ENCODE data around the gene ZSCAN5C. TPM values are rescaled to one million over a fixed set of nuclear protein-coding genes. Genes with fewer than 3 reads are reported as not detected.

Gene ZSCAN5C
- total RNA-seq, 1 donor from 2014 or later, result not detected

DNA sequence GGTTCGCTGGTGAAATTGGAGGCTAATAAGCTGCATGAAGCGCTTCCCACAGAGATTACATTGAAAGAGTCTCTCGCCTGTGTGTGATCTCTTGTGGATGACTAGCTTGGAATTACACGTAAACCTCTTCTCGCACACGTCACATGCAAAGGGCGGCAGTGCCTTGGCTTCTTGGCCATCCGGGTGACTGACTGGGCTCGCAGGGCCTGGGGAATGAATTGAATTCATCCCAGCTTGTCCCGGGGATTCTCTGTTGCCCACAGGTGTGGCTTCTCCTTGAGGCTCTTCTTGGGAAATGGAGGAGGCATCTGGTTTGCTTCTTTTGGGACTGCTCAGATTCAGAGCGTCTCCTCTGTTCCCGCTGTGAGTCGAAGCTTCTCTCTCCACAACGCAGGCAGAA lies 19.8 kb downstream of the ZSCAN5C start:
- Mint-ChIP-seq H3K9me3 (ENCODE audit: unreplicated experiment) (no peaks in the 10 kb centered on the region), H3K27me3 (ENCODE audit: low read depth, unreplicated experiment) (peaks cover 13% of the 10 kb centered on the region), H3K4me3 (ENCODE audit: unreplicated experiment) (no peak overlapping the region), H3K36me3 (ENCODE audit: low read depth, unreplicated experiment) (peaks cover 10% of the 10 kb centered on the region), H3K4me1 (ENCODE audit: low read depth, unreplicated experiment) (no peaks in the 10 kb centered on the region), H3K27ac (ENCODE audit: unreplicated experiment) (no peak overlapping the region)
- Histone ChIP-seq H3K27me3 (ENCODE audit: insufficient read depth, low read length) (no peaks in the 10 kb centered on the region), H3K79me2 (ENCODE audit: insufficient read depth, low read length) (no peaks in the 10 kb centered on the region), H3K9ac (ENCODE audit: low read length) (no peak overlapping the region), H3K4me2 (ENCODE audit: low read length) (no peak overlapping the region), H2AFZ (ENCODE audit: low read depth, low read length) (no peak overlapping the region), H3K4me1 (ENCODE audit: insufficient read depth, low read length) (no peaks in the 10 kb centered on the region), H3K36me3 (ENCODE audit: insufficient read depth, low read length) (no peaks in the 10 kb centered on the region), H3K27ac (ENCODE audit: low read depth, low read length) (no peak overlapping the region), H4K20me1 (ENCODE audit: insufficient read depth, low read length) (no peaks in the 10 kb centered on the region), H3K9me3 (ENCODE audit: insufficient read depth, low read depth, low read length) (no peaks in the 10 kb centered on the region), H3K4me3 (ENCODE audit: insufficient read depth, low read depth, low read length) (no peak overlapping the region)
- TF ChIP-seq, protein P1, sequence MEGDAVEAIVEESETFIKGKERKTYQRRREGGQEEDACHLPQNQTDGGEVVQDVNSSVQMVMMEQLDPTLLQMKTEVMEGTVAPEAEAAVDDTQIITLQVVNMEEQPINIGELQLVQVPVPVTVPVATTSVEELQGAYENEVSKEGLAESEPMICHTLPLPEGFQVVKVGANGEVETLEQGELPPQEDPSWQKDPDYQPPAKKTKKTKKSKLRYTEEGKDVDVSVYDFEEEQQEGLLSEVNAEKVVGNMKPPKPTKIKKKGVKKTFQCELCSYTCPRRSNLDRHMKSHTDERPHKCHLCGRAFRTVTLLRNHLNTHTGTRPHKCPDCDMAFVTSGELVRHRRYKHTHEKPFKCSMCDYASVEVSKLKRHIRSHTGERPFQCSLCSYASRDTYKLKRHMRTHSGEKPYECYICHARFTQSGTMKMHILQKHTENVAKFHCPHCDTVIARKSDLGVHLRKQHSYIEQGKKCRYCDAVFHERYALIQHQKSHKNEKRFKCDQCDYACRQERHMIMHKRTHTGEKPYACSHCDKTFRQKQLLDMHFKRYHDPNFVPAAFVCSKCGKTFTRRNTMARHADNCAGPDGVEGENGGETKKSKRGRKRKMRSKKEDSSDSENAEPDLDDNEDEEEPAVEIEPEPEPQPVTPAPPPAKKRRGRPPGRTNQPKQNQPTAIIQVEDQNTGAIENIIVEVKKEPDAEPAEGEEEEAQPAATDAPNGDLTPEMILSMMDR (IDR thresholded peaks at IDR 0.05; ENCODE audit: insufficient read depth, low read depth, low read length), result no peak
- no peak for TF ChIP-seq EZH2 (IDR thresholded peaks at IDR 0.05; ENCODE audit: insufficient read depth, low read length)
- FAIRE-seq, result no peak
- DNase-seq (ENCODE audit: low read depth), result no peak

DNA sequence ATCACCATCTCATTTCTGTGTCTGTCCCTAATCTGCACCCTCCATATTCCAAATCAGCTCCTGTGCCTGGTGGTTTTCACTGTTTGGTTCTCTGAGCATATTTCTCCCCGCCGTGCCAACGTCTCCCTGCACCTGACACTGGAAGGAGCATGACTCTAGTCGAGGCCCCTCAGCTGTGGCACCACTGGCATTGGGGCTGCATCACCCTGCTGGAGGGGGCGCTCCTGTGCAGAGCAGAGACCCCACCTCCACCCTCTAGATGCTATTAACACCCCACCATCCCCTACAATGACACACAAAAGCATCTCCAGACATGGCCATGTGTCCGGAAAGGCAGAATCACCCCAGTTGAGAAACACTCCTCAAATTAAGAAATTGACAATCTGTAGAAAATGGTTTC lies 20.8 kb downstream of the ZSCAN5C start:
- H3K9me3 Mint-ChIP-seq (ENCODE audit: unreplicated experiment), result no peaks in the 10 kb centered on the region
- no peaks in the 10 kb centered on the region for H3K4me1 Mint-ChIP-seq (ENCODE audit: low read depth, unreplicated experiment)
- H3K27ac Mint-ChIP-seq (ENCODE audit: unreplicated experiment), result no peak overlapping the region
- H3K36me3 Mint-ChIP-seq (ENCODE audit: low read depth, unreplicated experiment), result peaks cover 10% of the 10 kb centered on the region
- H4K20me1 ChIP-seq (ENCODE audit: insufficient read depth, low read length), result no peaks in the 10 kb centered on the region
- no peak overlapping the region for H3K4me3 Mint-ChIP-seq (ENCODE audit: unreplicated experiment)
- H3K9ac ChIP-seq (ENCODE audit: low read length), result no peak overlapping the region
- H3K36me3 ChIP-seq (ENCODE audit: insufficient read depth, low read length), result no peaks in the 10 kb centered on the region
- TF ChIP-seq, protein P1 (IDR thresholded peaks at IDR 0.05; ENCODE audit: insufficient read depth, low read depth, low read length), result no peak
- TF ChIP-seq EZH2 (IDR thresholded peaks at IDR 0.05; ENCODE audit: insufficient read depth, low read length), result no peak
- H3K4me3 ChIP-seq (ENCODE audit: insufficient read depth, low read depth, low read length), result no peak overlapping the region
- no peaks in the 10 kb centered on the region for H3K79me2 ChIP-seq (ENCODE audit: insufficient read depth, low read length)
- H3K9me3 ChIP-seq (ENCODE audit: insufficient read depth, low read depth, low read length), result no peaks in the 10 kb centered on the region
- peaks cover 9% of the 10 kb centered on the region for H3K27me3 Mint-ChIP-seq (ENCODE audit: low read depth, unreplicated experiment)
- no peaks in the 10 kb centered on the region for H3K27me3 ChIP-seq (ENCODE audit: insufficient read depth, low read length)
- DNase-seq (ENCODE audit: low read depth), result no peak
- H3K27ac ChIP-seq (ENCODE audit: low read depth, low read length), result no peak overlapping the region
- H3K4me1 ChIP-seq (ENCODE audit: insufficient read depth, low read length), result no peaks in the 10 kb centered on the region
- no peak overlapping the region for H3K4me2 ChIP-seq (ENCODE audit: low read length)
- no peak overlapping the region for H2AFZ ChIP-seq (ENCODE audit: low read depth, low read length)
- FAIRE-seq, result no peak

DNA sequence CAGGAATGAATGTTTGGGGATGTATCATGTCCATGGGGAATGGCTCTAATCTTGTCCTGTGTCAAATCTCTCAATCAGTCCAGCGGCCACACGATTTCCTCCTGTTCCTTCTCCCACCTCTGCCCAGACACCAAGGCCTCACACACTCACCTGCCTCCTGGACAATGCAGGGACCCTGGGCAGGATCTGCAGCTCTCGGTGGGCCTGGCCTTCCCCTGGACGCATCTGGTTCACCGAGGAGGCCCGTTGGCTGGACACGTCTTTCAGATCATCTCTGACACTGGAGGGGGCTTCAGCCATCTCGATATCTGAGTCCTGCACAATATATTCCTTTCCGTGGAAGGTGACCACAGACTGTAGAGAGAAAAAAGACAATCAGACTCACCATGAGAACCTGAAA lies 21.4 kb downstream of the ZSCAN5C start:
- no peak overlapping the region for H3K4me2 ChIP-seq (ENCODE audit: low read length)
- no peaks in the 10 kb centered on the region for H3K9me3 Mint-ChIP-seq (ENCODE audit: unreplicated experiment)
- no peak overlapping the region for H3K4me3 ChIP-seq (ENCODE audit: insufficient read depth, low read depth, low read length)
- no peak overlapping the region for H3K27ac ChIP-seq (ENCODE audit: low read depth, low read length)
- H3K4me1 Mint-ChIP-seq (ENCODE audit: low read depth, unreplicated experiment), result no peaks in the 10 kb centered on the region
- no peak for TF ChIP-seq EZH2 (IDR thresholded peaks at IDR 0.05; ENCODE audit: insufficient read depth, low read length)
- TF ChIP-seq, protein P1 (IDR thresholded peaks at IDR 0.05; ENCODE audit: insufficient read depth, low read depth, low read length), result no peak
- no peaks in the 10 kb centered on the region for H3K4me1 ChIP-seq (ENCODE audit: insufficient read depth, low read length)
- no peaks in the 10 kb centered on the region for H3K27me3 ChIP-seq (ENCODE audit: insufficient read depth, low read length)
- no peaks in the 10 kb centered on the region for H3K36me3 ChIP-seq (ENCODE audit: insufficient read depth, low read length)
- H4K20me1 ChIP-seq (ENCODE audit: insufficient read depth, low read length), result no peaks in the 10 kb centered on the region
- peaks cover 10% of the 10 kb centered on the region for H3K36me3 Mint-ChIP-seq (ENCODE audit: low read depth, unreplicated experiment)
- no peaks in the 10 kb centered on the region for H3K9me3 ChIP-seq (ENCODE audit: insufficient read depth, low read depth, low read length)
- H2AFZ ChIP-seq (ENCODE audit: low read depth, low read length), result no peak overlapping the region
- H3K9ac ChIP-seq (ENCODE audit: low read length), result no peak overlapping the region
- H3K4me3 Mint-ChIP-seq (ENCODE audit: unreplicated experiment), result no peak overlapping the region
- FAIRE-seq, result no peak
- no peak for DNase-seq (ENCODE audit: low read depth)
- no peaks in the 10 kb centered on the region for H3K79me2 ChIP-seq (ENCODE audit: insufficient read depth, low read length)
- peaks cover 6% of the 10 kb centered on the region for H3K27me3 Mint-ChIP-seq (ENCODE audit: low read depth, unreplicated experiment)
- H3K27ac Mint-ChIP-seq (ENCODE audit: unreplicated experiment), result no peak overlapping the region

All from astrocyte (in vitro differentiated cells and primary cell).